Astrocyte of the spinal cord (primary cell): ENCODE data around the gene PURB.
A peak's percentile ranks its signal among the peaks of the same experiment; 100 is the strongest.

ENCODE experiments used
- DNase-seq: peaks from one replicate; pipeline ENCODE4 v3.0.0; 2011; ENCODE audit warnings: low read depth, low spot score
- H3K4me3 ChIP-seq: 2 replicates; pipeline ENCODE4 v1.5.1; 2011; ENCODE audit warnings: low read depth, mild to moderate bottlenecking, low read length, moderate library complexity
- in situ Hi-C: cut with HindIII; loops from 2 replicates; pipeline ENCODE4 v1.10.0; 2017; ENCODE audit warnings: low sequenced_read_pairs
- TF ChIP-seq, protein P1 (sequence below): IDR thresholded peaks from 2 replicates; pipeline ENCODE4 v1.5.1; 2012; ENCODE audit warnings: low read depth, mild to moderate bottlenecking, low read length, inconsistent platforms

The PURB gene

DNA sequence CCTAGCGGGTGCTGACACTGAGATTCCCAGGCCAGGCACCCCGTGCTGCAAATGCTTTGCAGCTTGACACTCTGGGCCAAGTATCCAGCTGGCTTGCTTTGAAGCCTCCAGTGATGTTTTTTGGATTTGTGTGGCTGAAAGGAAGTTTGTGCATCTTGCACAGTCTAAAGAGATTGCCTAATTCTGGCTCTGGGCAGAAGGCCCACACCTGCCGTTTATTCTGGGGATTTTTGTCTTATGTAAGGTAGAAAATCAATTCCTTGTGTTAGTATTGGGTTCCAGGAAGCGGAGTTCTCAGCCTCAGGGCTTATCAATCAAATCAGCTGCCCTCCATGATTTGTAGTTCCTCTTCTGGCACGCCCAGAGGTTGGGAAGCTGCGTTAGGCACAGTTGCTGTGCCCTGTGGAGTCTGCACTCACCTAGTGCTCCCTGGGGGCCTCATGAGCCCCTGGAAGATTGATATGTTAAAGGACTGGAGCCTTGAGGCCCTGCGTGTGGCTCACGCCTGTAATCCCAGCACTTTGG is 8.4 kb upstream of the PURB start:
- in situ Hi-C loops: no loop called here
- TF ChIP-seq, protein P1, sequence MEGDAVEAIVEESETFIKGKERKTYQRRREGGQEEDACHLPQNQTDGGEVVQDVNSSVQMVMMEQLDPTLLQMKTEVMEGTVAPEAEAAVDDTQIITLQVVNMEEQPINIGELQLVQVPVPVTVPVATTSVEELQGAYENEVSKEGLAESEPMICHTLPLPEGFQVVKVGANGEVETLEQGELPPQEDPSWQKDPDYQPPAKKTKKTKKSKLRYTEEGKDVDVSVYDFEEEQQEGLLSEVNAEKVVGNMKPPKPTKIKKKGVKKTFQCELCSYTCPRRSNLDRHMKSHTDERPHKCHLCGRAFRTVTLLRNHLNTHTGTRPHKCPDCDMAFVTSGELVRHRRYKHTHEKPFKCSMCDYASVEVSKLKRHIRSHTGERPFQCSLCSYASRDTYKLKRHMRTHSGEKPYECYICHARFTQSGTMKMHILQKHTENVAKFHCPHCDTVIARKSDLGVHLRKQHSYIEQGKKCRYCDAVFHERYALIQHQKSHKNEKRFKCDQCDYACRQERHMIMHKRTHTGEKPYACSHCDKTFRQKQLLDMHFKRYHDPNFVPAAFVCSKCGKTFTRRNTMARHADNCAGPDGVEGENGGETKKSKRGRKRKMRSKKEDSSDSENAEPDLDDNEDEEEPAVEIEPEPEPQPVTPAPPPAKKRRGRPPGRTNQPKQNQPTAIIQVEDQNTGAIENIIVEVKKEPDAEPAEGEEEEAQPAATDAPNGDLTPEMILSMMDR: no peak
- H3K4me3 ChIP-seq: no peak overlapping the region
- no peak for DNase-seq

DNA sequence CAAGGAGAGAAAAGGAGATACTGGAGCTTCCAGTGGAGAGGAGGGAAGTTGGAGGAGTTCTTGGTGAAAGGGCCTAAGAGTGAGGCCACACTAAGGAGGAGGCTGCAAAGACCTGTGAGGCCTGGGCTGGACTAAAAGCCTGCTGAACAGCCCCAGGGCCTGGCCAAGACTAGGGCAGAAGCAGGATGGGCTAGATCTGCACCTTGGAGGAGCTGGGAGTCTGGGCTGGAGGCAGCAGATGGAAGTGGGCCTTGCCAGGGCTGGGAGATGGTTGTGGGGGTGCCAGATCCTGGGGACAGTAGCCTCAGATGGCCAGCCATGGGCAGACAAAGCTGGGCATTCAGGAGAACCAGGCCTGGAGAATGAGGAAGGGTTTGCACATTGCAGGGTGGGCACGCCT is 6.5 kb upstream of the PURB start:
- in situ Hi-C loops: no loop called here
- TF ChIP-seq, protein P1: no peak
- no peak overlapping the region for H3K4me3 ChIP-seq
- DNase-seq: no peak

DNA sequence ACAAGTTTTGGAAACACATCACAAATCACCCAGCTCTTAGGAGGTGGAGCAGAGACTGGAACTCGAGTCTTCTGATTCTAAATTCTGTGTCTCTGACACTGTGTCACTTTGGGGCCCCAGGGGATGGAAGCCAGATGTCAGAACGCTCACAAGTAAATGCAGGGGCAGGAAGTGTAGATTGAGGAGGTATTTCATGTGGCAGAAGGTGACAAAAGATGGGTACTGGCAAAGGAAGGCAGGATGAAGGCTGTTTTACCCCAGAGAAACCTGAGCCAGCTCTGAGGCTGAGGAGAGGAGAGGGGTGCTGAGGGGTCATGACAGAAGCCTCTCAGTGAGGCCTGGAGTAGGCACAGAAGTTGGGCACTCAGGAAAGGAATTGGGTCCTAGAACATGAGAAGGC is 6.0 kb upstream of the PURB start:
- H3K4me3 ChIP-seq: no peak overlapping the region
- no peak for DNase-seq
- TF ChIP-seq, protein P1: no peak
- in situ Hi-C loops: no loop called here

DNA sequence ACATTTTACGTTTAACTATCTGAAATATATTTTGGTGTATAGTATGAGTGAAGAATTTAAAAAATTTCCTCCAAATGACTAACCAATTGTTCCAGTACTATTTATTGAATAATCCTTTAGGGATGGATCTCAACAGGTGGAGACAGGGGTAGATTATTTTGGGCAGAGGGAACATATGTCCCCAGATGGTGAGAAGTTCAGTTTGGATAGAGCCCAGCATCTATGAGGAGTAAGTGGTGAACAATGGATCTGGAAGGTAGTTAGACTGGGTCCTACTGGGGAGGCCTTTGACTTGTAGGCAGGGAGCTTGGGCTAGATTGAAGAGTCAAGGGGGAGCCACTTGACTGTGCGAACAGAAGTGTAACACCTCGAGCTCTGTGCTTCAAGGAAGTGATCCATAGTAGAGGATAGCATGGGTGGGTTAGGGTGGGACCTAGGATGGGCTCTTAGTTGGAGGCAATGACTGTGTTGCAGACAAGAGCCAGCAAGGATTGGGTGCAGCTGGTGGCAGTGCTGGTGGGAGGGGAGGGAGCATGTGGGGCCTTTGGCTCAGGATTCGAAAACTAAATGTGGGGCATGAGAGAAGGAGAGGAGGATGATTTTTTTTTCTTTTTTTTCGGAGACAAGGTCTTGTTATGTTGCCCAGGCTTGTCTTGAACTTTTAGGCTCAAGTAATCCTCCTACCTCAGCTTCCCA is 3.9 kb upstream of the PURB start:
- TF ChIP-seq, protein P1: no peak
- no peak overlapping the region for H3K4me3 ChIP-seq
- in situ Hi-C loops: no loop called here
- DNase-seq: no peak

DNA sequence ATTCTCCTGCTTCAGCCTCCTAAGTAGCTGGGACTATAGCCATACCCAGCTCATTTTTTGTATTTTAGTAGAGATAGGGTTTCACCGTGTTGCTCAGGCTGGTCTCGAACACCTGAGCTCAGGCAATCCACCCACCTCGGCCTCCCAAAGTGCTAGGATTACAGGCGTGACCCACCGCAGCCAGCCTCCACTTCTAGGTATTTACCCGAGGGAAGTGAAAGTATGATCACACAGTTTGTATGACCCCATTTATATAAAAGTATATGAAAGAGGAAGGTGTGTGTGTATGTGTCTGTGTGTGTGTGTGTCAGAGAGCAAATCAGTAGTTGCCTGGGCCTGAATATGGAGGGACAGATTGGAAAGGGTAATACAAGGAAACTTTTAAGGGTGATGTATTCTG is 2.0 kb upstream of the PURB start:
- TF ChIP-seq, protein P1: no peak
- no peak for DNase-seq
- in situ Hi-C loops: no loop called here
- H3K4me3 ChIP-seq: no peak overlapping the region

DNA sequence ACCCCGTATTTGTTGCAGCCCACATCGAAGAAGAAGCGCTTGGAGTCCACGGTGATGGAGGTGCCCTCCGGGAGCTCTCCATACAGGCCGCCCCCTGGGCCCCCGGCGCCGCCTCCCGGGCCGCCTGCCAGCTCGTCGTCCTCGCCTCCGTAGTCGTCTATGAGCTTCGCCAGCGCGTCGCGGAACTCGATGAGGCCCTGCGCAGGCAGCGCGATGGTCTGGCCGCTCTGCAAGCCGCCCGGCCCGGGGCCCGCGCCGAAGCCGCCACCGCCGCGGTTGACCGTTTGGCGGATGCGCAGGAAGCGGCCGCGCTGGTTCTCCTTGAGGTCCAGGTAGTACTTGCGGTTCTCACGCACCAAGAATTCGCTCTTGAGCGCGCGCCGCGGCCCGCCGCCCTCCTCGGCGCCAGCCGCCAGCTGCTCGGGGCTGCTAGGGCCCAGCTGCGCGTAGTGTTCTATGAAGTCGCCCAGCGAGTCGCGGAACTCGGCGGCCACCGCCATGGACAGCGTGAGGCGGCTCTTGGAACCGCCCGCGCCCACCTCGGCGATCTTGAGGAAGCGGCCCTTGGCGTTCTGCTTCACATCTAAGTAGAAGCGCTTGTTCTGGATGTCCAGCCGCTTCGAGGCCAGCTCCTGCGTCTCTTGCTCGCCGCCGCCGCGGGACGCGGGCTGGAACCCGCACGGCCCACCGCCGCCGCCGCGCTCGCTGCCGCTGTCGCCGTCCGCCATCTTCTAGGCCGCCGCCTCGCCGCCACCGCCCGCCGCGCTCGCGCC is 523 bp downstream of the PURB start:
- DNase-seq: peak; percentile 67
- TF ChIP-seq, protein P1: no peak
- in situ Hi-C loops: no loop called here
- peak overlapping the region; percentile 80 for H3K4me3 ChIP-seq
